Measurements from ENCODE around the gene ZC3H18.

DNA sequence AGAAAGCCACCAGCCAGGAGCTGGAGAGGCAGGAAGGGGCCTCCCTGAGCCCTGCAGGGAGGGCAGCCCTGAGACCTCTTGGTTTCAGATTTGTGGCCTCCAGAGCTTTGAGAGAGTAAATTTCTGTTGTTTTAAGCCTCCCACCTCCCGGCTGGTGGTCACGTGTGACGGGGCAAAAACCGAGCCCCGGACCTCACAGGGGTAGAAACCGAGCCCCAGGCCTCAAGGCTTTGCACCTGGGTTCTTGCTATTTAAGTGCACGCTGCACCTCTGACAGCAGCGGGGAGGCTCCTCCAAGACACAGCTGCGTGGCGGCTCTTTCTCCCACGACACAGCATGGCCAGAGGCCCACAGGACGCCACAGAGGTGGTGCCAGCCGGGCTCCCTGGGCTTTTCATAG is 17.4 kb upstream of the ZC3H18 start:
- TF ChIP-seq, protein P1, sequence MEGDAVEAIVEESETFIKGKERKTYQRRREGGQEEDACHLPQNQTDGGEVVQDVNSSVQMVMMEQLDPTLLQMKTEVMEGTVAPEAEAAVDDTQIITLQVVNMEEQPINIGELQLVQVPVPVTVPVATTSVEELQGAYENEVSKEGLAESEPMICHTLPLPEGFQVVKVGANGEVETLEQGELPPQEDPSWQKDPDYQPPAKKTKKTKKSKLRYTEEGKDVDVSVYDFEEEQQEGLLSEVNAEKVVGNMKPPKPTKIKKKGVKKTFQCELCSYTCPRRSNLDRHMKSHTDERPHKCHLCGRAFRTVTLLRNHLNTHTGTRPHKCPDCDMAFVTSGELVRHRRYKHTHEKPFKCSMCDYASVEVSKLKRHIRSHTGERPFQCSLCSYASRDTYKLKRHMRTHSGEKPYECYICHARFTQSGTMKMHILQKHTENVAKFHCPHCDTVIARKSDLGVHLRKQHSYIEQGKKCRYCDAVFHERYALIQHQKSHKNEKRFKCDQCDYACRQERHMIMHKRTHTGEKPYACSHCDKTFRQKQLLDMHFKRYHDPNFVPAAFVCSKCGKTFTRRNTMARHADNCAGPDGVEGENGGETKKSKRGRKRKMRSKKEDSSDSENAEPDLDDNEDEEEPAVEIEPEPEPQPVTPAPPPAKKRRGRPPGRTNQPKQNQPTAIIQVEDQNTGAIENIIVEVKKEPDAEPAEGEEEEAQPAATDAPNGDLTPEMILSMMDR (IDR thresholded peaks at IDR 0.05; ENCODE audit: low read depth, low read length, poor library complexity, severe bottlenecking), result no peak
- no peak for TF ChIP-seq EZH2phosphoT487 (IDR thresholded peaks at IDR 0.05; ENCODE audit: borderline replicate concordance, low read length)
